Loucy (cell line): ENCODE data around the gene GINS1.

Experiments used
- H2AFZ ChIP-seq: fragments of 200-600 bp; sonication (generic); 2 replicates; pipeline ENCODE4 v1.6.0; 2016; ENCODE audit warnings: antibody characterized with exemption, mild to moderate bottlenecking, low read length, moderate library complexity
- H3F3A ChIP-seq: fragments of 200-600 bp; 2 replicates; pipeline ENCODE4 v1.6.0; 2016; ENCODE audit warnings: antibody characterized with exemption, low read depth, mild to moderate bottlenecking
- H3K27me3 ChIP-seq: fragments of 200-600 bp; sonication (generic); 2 replicates; pipeline ENCODE4 v1.6.1; 2014; ENCODE audit warnings: low read length, mild to moderate bottlenecking; ENCODE audit not compliant: insufficient read depth, poor library complexity, severe bottlenecking
- H3K36me3 ChIP-seq: fragments of 200-600 bp; sonication (generic); 2 replicates; pipeline ENCODE4 v1.6.1; 2016; ENCODE audit warnings: low read length; ENCODE audit not compliant: insufficient read depth
- H3K4me1 ChIP-seq: fragments of 200-600 bp; sonication (generic); 2 replicates; pipeline ENCODE4 v1.5.1; 2014; ENCODE audit warnings: low read length, mild to moderate bottlenecking; ENCODE audit not compliant: insufficient read depth, poor library complexity, severe bottlenecking
- H3K4me2 ChIP-seq: fragments of 200-600 bp; sonication (generic); 2 replicates; pipeline ENCODE4 v1.6.0; 2014; ENCODE audit warnings: antibody characterized with exemption, low read length, low read depth, mild to moderate bottlenecking; ENCODE audit not compliant: poor library complexity, severe bottlenecking
- H3K4me3 ChIP-seq: fragments of 200-600 bp; sonication (generic); 2 replicates; pipeline ENCODE4 v1.5.1; 2014; ENCODE audit warnings: low read length, mild to moderate bottlenecking, mixed read lengths; ENCODE audit not compliant: poor library complexity, severe bottlenecking
- H3K79me2 ChIP-seq: fragments of 200-600 bp; sonication (generic); 2 replicates; pipeline ENCODE4 v1.6.1; 2014; ENCODE audit warnings: low read length; ENCODE audit not compliant: insufficient read depth
- H3K9ac ChIP-seq: fragments of 200-600 bp; sonication (generic); 2 replicates; pipeline ENCODE4 v1.6.0; 2014; ENCODE audit warnings: mild to moderate bottlenecking, low read depth, low read length, moderate library complexity; ENCODE audit not compliant: poor library complexity, severe bottlenecking
- H3K9me2 ChIP-seq: fragments of 200-600 bp; sonication (generic); replicated peaks from 2 replicates; pipeline ENCODE4 v1.6.1; 2016; ENCODE audit warnings: low read depth, low read length, mixed read lengths
- H3K9me3 ChIP-seq: fragments of 200-600 bp; sonication (generic); 2 replicates; pipeline ENCODE4 v1.6.1; 2014; ENCODE audit warnings: mild to moderate bottlenecking, antibody characterized with exemption, low read length, low read depth; ENCODE audit not compliant: insufficient read depth
- H4K20me1 ChIP-seq: fragments of 200-600 bp; sonication (generic); 2 replicates; pipeline ENCODE4 v1.6.0; 2014; ENCODE audit warnings: antibody characterized with exemption, low read length, mild to moderate bottlenecking; ENCODE audit not compliant: insufficient read depth, poor library complexity, severe bottlenecking
- CTCF ChIP-seq: fragments of 200-600 bp; sonication (generic); conservative IDR thresholded peaks from 2 replicates; pipeline ENCODE4 v1.5.1; 2014; ENCODE audit warnings: mild to moderate bottlenecking, antibody characterized with exemption, low read length
- EZH2phosphoT487 ChIP-seq: fragments of 200-600 bp; IDR thresholded peaks from 2 replicates; pipeline ENCODE4 v1.6.1; 2018; ENCODE audit warnings: antibody characterized with exemption, mild to moderate bottlenecking, moderate library complexity, borderline replicate concordance

Gene GINS1

DNA sequence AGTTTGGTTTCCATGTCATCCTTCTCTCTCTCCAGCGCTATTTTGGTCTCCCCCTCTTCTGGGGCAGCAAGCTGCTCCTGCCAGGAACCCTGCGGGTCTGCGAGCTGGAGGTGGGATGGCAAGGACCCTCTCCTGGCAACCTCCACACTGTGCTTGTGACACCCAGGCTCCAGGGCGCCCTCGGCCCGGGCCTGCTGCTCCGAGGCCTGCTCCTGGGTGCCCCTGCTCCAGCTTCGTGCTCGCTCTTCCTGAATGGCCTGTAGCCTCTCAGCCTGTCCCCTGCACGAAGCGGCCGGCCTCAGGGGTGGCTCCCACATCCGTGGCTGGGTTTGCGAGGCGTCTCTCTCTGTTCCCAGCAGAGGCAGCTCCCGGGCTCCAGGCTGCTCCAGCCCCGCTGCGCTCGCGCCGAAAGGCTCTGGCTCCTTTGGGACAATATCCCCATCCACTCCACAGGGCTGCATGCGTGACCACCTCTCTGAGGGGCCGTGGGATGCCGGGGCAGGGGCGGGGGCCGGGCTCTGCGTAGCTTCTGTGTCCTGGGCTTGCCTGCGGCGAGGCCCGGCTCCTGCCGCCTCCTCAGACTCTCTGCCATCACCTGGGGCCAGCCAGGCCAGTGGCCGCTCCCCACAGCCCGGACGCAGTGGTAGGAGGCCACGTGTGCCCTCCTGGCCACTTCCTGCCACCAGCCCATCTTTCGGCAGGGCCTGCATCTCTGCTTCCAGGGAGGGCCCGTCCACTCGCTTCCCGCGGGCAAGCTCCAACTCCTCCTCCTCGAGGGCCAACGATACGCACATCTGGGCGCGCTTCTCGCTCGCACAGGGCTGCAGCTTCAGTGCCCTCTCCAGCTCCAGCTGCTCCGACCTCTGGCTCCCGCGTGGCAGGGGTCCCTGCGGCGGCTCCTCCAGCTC lies 68.9 kb downstream of the GINS1 start:
- Histone ChIP-seq H3K79me2 (no peaks in the 10 kb centered on the region), H4K20me1 (no peaks in the 10 kb centered on the region), H3K9me2 (no peaks in the 10 kb centered on the region), H3K4me2 (no peak overlapping the region), H3K27me3 (no peaks in the 10 kb centered on the region), H3K4me1 (no peaks in the 10 kb centered on the region), H3K9ac (no peak overlapping the region), H3K36me3 (peaks cover 33% of the 10 kb centered on the region; the same call in 1 of the 2 replicates), H3K9me3 (no peaks in the 10 kb centered on the region), H2AFZ (no peak overlapping the region), H3K4me3 (no peak overlapping the region), H3F3A (no peaks in the 10 kb centered on the region)
- TF ChIP-seq EZH2phosphoT487 = no peak
- no peak for TF ChIP-seq CTCF

- Histone ChIP-seq H3K27me3 (no peaks in the 10 kb centered on the region), H3K4me1 (no peaks in the 10 kb centered on the region), H3K9ac (no peak overlapping the region), H3F3A (no peaks in the 10 kb centered on the region), H3K36me3 (peaks cover 38% of the 10 kb centered on the region; the same call in 1 of the 2 replicates), H3K79me2 (no peaks in the 10 kb centered on the region), H3K9me2 (no peaks in the 10 kb centered on the region), H4K20me1 (no peaks in the 10 kb centered on the region), H3K4me2 (no peak overlapping the region), H3K9me3 (no peaks in the 10 kb centered on the region), H2AFZ (no peak overlapping the region), H3K4me3 (no peak overlapping the region)
- TF ChIP-seq EZH2phosphoT487 (no peak), CTCF (no peak)
Observed at GRCh38 chr20:25477014-25477882, 69.8 kb downstream of the GINS1 start.

DNA sequence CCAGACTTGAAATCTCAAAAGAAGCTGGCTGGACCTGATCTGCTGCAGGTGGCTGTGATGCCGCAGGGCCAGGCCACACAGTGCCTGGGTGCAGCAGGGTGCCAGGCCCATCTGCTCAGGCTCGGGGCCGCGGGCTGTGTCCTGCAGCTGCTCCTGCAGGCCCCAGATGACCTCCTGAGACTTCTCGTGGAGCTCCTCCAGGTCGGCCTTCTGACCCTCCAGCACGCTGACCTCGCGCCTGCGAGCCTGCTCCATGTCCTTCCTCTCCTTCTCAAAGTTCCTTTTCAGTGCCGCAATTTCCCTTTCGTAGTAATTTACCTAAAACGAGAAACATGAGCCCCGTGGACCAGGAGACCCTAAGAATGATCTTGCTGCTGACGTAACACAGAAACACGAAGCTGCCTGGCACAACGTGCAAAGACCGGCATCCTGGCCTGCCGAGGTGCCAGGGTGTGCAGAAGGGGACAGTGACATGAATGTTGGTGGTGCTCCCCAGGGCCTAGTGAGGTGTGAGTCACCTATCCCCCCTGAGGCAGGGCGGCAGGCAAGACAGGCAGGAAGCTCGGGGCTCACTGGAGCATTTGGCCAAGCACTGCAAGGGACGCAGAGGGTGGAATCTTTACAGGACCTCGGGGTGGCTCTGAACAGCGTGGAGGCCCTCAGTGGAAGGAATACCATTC lies 71.6 kb downstream of the GINS1 start:
- no peak overlapping the region for H3K9ac ChIP-seq
- H3K79me2 ChIP-seq = no peaks in the 10 kb centered on the region
- H3K9me3 ChIP-seq = no peaks in the 10 kb centered on the region
- H3K4me2 ChIP-seq = no peak overlapping the region
- no peak overlapping the region for H3K4me3 ChIP-seq
- H2AFZ ChIP-seq = no peak overlapping the region
- H3K9me2 ChIP-seq = no peaks in the 10 kb centered on the region
- H3K4me1 ChIP-seq = no peaks in the 10 kb centered on the region
- no peaks in the 10 kb centered on the region for H3K27me3 ChIP-seq
- no peaks in the 10 kb centered on the region for H3F3A ChIP-seq
- no peaks in the 10 kb centered on the region for H4K20me1 ChIP-seq
- TF ChIP-seq EZH2phosphoT487 (no peak), CTCF (no peak)
- H3K36me3 ChIP-seq = peaks cover 45% of the 10 kb centered on the region; the same call in 1 of the 2 replicates
